Bronchial epithelial cell (primary cell): Measurements from ENCODE around the gene COPZ2. TPM values are rescaled to one million over a fixed set of nuclear protein-coding genes. Genes with fewer than 3 reads are reported as not detected.
"Not testable (repeated sequence)": the region's sequence is repeated elsewhere in the genome, so short reads cannot be mapped to it uniquely, and the experiment has no call there.

Source experiments
- DNase-seq: peaks from one replicate; pipeline ENCODE4 v3.0.0-alpha.2; 2010; ENCODE audit warnings: low read depth
- FAIRE-seq: peaks from 2 replicates; lab custom pipeline; 2011; peaks lifted over from hg19 to GRCh38; lab: Jason Lieb, UNC
- H3K27me3 ChIP-seq: 2 replicates; pipeline ENCODE4 v1.5.1; 2011; ENCODE audit warnings: low read length; ENCODE audit not compliant: control insufficient read depth, insufficient read depth
- H3K36me3 ChIP-seq: 2 replicates; pipeline ENCODE4 v1.5.1; 2011; ENCODE audit warnings: low read length; ENCODE audit not compliant: control insufficient read depth, insufficient read depth
- H3K4me3 ChIP-seq: 2 replicates; pipeline ENCODE4 v1.5.1; 2011; ENCODE audit warnings: mild to moderate bottlenecking, low read depth, low read length, control low read depth
- CTCF ChIP-seq: IDR thresholded peaks from 2 replicates; pipeline ENCODE4 v1.5.1; 2011; ENCODE audit warnings: mild to moderate bottlenecking, moderate library complexity, low read length, control low read depth, inconsistent platforms; ENCODE audit not compliant: insufficient read depth, severe bottlenecking
- total RNA-seq: library from RNA; depleted of rRNA; stranded (reverse); fragments of >200 nt; gene quantifications from 2 replicates; pipeline ENCODE4 v1.2.1, GENCODE V29; 2014

The COPZ2 gene
- total RNA-seq, 1 donor from 2014 or later: 8.2 TPM

GRCh38 chr17:48071654-48072053 lies 34.1 kb upstream of the COPZ2 start:
- no peak overlapping the region for H3K4me3 ChIP-seq
- DNase-seq (no peak), FAIRE-seq (no peak)
- no peak for TF ChIP-seq CTCF
- peaks cover 9% of the 10 kb centered on the region for H3K36me3 ChIP-seq
- no peaks in the 10 kb centered on the region for H3K27me3 ChIP-seq

GRCh38 chr17:48070195-48070594 lies 32.6 kb upstream of the COPZ2 start:
- Histone ChIP-seq H3K4me3 (no peak overlapping the region), H3K36me3 (peaks cover 8% of the 10 kb centered on the region), H3K27me3 (no peaks in the 10 kb centered on the region)
- DNase-seq (no peak), FAIRE-seq (no peak)
- no peak for TF ChIP-seq CTCF

GRCh38 chr17:48068491-48068961 lies 30.9 kb upstream of the COPZ2 start:
- no peak for FAIRE-seq
- no peak for DNase-seq
- Histone ChIP-seq H3K36me3 (peaks cover 5% of the 10 kb centered on the region), H3K4me3 (no peak overlapping the region), H3K27me3 (no peaks in the 10 kb centered on the region)
- TF ChIP-seq CTCF: peak; percentile 49

- not testable (repeated sequence) for H3K36me3 ChIP-seq, DNase-seq, H3K27me3 ChIP-seq, FAIRE-seq, H3K4me3 ChIP-seq
Measured at GRCh38 chr17:48067808-48068207, 30.2 kb upstream of the COPZ2 start.

GRCh38 chr17:48067245-48067644 lies 29.6 kb upstream of the COPZ2 start:
- H3K36me3 ChIP-seq: peaks cover 4% of the 10 kb centered on the region
- H3K27me3 ChIP-seq: no peaks in the 10 kb centered on the region
- FAIRE-seq: no peak
- H3K4me3 ChIP-seq: no peak overlapping the region
- TF ChIP-seq CTCF: no peak
- no peak for DNase-seq

- FAIRE-seq: no peak
- DNase-seq: no peak
- TF ChIP-seq CTCF: no peak
- H3K27me3 ChIP-seq: no peaks in the 10 kb centered on the region
- no peak overlapping the region for H3K4me3 ChIP-seq
- H3K36me3 ChIP-seq: peaks cover 6% of the 10 kb centered on the region
Measured at GRCh38 chr17:48066656-48067055, 29.1 kb upstream of the COPZ2 start.
